ENCODE data around the gene GDNF.

The GDNF gene

GRCh38 chr5:37844009-37844408 lies 4.2 kb upstream of the GDNF start:
- Histone ChIP-seq H3K36me3 (ENCODE audit: control insufficient read depth in 1 of 2, insufficient read depth in 2 of 2, low read length in 2 of 2) (no peaks in the 10 kb centered on the region), H3K27ac (ENCODE audit: low read length) (no peak overlapping the region), H3K9me3 (ENCODE audit: control insufficient read depth in 1 of 2, low read length in 2 of 2) (no peaks in the 10 kb centered on the region), H3K4me3 (ENCODE audit: low read depth in 1 of 2, low read length in 2 of 2) (no peak overlapping the region), H3K27me3 (ENCODE audit: low read depth, low read length) (peaks cover 16% of the 10 kb centered on the region), H3K4me1 (ENCODE audit: control insufficient read depth in 1 of 2, insufficient read depth in 2 of 2, low read length in 2 of 2) (peaks cover 0 to 7% of the 10 kb centered on the region in 2 donors)

DNA sequence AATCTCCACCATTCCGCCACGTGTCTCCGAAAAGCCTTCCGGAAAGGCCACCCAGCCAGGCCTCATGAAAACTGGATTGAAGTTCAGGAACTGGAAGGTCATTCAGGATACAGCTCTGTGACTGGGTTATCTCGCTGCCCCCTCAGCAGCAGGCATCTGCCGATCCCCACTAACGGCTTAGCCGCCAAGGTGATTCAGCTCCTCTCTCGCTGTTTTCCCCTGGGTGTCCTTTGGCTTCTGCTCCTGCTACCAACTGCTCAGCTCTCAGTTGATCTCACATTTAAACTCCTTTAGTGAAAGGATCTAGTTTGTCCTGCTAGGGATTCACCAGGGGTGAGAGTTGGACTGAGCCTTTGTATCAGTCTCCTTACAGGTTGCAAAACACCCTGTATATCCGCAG lies 2.2 kb upstream of the GDNF start:
- H3K4me3 ChIP-seq (ENCODE audit: low read depth in 1 of 2, low read length in 2 of 2): no peak overlapping the region
- H3K27me3 ChIP-seq (ENCODE audit: low read depth, low read length): peaks cover 33% of the 10 kb centered on the region

GRCh38 chr5:37841203-37841602 lies 1.4 kb upstream of the GDNF start:
- Histone ChIP-seq H3K36me3 (ENCODE audit: control insufficient read depth in 1 of 2, insufficient read depth in 2 of 2, low read length in 2 of 2) (no peaks in the 10 kb centered on the region), H3K27ac (ENCODE audit: low read length) (peak overlapping the region; percentile 66), H3K4me3 (ENCODE audit: low read depth in 1 of 2, low read length in 2 of 2) (peak overlapping the region in 1 of 2 donors; percentile 78), H3K4me1 (ENCODE audit: control insufficient read depth in 1 of 2, insufficient read depth in 2 of 2, low read length in 2 of 2) (peaks cover 0 to 7% of the 10 kb centered on the region in 2 donors), H3K9me3 (ENCODE audit: control insufficient read depth in 1 of 2, low read length in 2 of 2) (no peaks in the 10 kb centered on the region), H3K27me3 (ENCODE audit: low read depth, low read length) (peaks cover 40% of the 10 kb centered on the region)

More for the DNA sequence above, 2.2 kb upstream of the GDNF start:
- Histone ChIP-seq H3K27ac (ENCODE audit: low read length) (no peak overlapping the region), H3K4me1 (ENCODE audit: control insufficient read depth in 1 of 2, insufficient read depth in 2 of 2, low read length in 2 of 2) (peaks cover 0 to 2% of the 10 kb centered on the region in 2 donors), H3K9me3 (ENCODE audit: control insufficient read depth in 1 of 2, low read length in 2 of 2) (no peaks in the 10 kb centered on the region), H3K36me3 (ENCODE audit: control insufficient read depth in 1 of 2, insufficient read depth in 2 of 2, low read length in 2 of 2) (no peaks in the 10 kb centered on the region)

- peaks cover 0 to 15% of the 10 kb centered on the region in 2 donors for H3K4me1 ChIP-seq (ENCODE audit: control insufficient read depth in 1 of 2, insufficient read depth in 2 of 2, low read length in 2 of 2)
- peak overlapping the region; percentile 66 for H3K27ac ChIP-seq (ENCODE audit: low read length)
- H3K27me3 ChIP-seq (ENCODE audit: low read depth, low read length): peaks cover 46% of the 10 kb centered on the region
- no peaks in the 10 kb centered on the region for H3K36me3 ChIP-seq (ENCODE audit: control insufficient read depth in 1 of 2, insufficient read depth in 2 of 2, low read length in 2 of 2)
- H3K4me3 ChIP-seq (ENCODE audit: low read depth in 1 of 2, low read length in 2 of 2): peak overlapping the region; percentile 39 to 78
- no peaks in the 10 kb centered on the region for H3K9me3 ChIP-seq (ENCODE audit: control insufficient read depth in 1 of 2, low read length in 2 of 2)
Measured at GRCh38 chr5:37840053-37841034, 503 bp upstream of the GDNF start.

- peaks cover 0 to 15% of the 10 kb centered on the region in 2 donors for H3K4me1 ChIP-seq (ENCODE audit: control insufficient read depth in 1 of 2, insufficient read depth in 2 of 2, low read length in 2 of 2)
- no peaks in the 10 kb centered on the region for H3K9me3 ChIP-seq (ENCODE audit: control insufficient read depth in 1 of 2, low read length in 2 of 2)
- peaks cover 54% of the 10 kb centered on the region for H3K27me3 ChIP-seq (ENCODE audit: low read depth, low read length)
- H3K4me3 ChIP-seq (ENCODE audit: low read depth in 1 of 2, low read length in 2 of 2): peak overlapping the region; percentile 71 to 78
- no peaks in the 10 kb centered on the region for H3K36me3 ChIP-seq (ENCODE audit: control insufficient read depth in 1 of 2, insufficient read depth in 2 of 2, low read length in 2 of 2)
- H3K27ac ChIP-seq (ENCODE audit: low read length): peak overlapping the region; percentile 5
Measured at GRCh38 chr5:37838933-37839341, 904 bp downstream of the GDNF start.

DNA sequence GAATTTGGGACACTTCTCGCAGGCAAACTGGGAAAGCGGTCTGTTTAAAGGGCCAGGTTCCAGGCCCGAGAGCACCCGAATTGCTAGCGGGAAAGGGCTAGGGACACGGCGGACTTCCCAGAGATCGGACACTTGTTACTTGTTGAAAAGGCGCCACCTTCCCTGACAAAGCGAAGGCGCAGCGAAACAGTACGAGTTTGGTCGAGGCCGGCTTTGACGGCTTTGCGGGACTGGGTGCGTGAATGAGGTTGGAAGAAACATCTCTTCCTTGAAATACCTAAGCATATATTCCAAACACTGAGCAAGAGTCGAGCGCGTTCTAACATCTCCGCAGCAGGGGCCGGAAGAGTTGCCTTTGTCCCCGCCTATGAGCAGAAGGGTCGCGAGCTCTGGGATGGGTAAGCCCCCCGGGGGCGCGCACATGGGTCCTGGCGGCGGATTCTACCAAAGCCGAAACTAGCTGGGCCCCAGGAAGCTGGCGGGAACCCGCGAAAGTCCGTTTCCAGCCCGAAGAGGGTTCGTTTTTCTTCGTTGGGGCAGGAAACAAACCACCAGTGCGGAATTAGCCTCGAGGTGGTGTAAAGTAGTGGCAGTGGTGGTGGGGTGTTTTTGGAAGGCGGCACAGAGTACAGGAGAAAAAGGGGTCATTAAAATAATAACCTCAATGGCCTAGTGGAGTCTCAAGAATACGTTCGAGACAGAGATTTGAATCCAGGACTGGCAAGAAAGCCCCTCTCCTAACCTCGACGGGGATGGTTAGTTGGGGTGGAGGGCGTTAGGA lies 1.5 kb downstream of the GDNF start:
- Histone ChIP-seq H3K9me3 (ENCODE audit: control insufficient read depth in 1 of 2, low read length in 2 of 2) (no peaks in the 10 kb centered on the region), H3K36me3 (ENCODE audit: control insufficient read depth in 1 of 2, insufficient read depth in 2 of 2, low read length in 2 of 2) (no peaks in the 10 kb centered on the region), H3K27me3 (ENCODE audit: low read depth, low read length) (peaks cover 54% of the 10 kb centered on the region), H3K27ac (ENCODE audit: low read length) (peak overlapping the region; percentile 67), H3K4me1 (ENCODE audit: control insufficient read depth in 1 of 2, insufficient read depth in 2 of 2, low read length in 2 of 2) (peaks cover 0 to 19% of the 10 kb centered on the region in 2 donors), H3K4me3 (ENCODE audit: low read depth in 1 of 2, low read length in 2 of 2) (peak overlapping the region; percentile 71 to 78)

DNA sequence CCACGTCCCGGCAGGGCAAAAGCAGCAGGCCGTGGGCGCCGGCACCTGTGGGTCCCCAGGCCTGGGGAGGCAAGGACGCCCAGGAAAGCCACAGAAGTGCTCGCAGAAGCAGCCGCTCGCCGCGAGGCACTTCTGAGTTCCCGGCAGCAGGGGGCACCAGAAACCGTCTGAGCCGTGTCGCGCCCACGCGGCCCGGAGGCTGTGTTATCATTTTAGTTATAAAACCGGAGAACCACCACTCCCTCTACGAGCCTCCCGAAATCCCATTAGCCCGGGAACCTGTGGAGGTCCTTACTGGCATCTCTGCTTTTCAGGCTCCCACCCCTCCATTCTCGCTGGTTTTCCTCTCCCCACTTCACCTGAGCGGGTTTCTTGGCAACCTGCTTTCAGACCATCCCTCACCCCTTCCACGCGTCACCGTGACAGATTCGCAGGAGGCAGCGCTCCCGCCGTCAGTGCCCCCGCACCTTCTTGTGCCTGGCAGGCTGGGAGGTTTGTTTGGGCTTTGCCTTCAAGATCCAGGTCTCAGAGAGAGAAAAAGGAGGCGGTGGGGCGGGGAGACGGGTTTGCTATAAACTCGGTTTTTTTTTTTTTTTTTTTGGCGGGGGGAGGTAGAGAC lies 2.3 kb downstream of the GDNF start:
- Histone ChIP-seq H3K27me3 (ENCODE audit: low read depth, low read length) (peaks cover 54% of the 10 kb centered on the region), H3K4me1 (ENCODE audit: control insufficient read depth in 1 of 2, insufficient read depth in 2 of 2, low read length in 2 of 2) (peaks cover 0 to 27% of the 10 kb centered on the region in 2 donors), H3K4me3 (ENCODE audit: low read depth in 1 of 2, low read length in 2 of 2) (peak overlapping the region; percentile 71 to 78), H3K36me3 (ENCODE audit: control insufficient read depth in 1 of 2, insufficient read depth in 2 of 2, low read length in 2 of 2) (no peaks in the 10 kb centered on the region), H3K9me3 (ENCODE audit: control insufficient read depth in 1 of 2, low read length in 2 of 2) (no peaks in the 10 kb centered on the region), H3K27ac (ENCODE audit: low read length) (peak overlapping the region; percentile 67)

DNA sequence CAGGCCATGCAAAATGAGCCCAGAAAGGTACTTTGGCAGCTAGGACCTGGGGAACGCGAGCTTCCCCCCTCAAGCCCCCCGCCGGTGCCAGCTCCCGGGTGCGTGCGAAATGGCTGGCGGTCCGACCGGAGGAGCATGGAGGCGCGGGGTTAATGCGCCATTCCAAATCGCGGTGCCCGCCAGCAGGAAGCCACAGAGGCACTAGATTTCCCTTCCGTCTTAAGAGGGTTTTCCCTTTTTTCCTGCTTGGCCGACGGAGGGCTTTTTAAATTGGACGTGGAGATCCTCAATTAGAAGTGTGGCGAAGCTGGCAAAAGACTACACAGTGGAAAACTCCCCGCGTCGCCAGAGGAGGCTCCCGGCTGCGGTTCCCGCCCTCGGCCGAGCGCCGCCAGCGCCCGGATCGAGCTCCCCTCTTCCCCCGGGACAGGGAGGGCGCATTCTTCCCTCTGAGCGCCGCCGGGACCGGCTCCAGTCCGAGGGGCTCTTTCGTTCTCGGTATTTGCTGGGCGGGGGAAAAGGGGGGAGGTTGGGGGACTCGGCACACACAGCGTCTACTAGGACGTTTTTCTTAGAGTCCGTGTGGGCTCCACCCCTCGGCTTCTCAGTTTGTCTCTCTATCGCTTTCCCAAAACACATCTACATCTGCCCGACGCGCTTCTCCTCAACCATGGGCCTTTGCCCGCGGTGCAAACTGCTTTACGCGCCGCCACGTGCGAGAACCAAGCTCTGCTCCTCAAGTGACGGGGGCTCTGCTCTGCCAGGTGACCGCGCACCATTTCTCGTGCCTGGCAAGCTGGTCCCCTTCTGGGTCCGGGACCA lies 3.0 kb downstream of the GDNF start:
- Histone ChIP-seq H3K9me3 (ENCODE audit: control insufficient read depth in 1 of 2, low read length in 2 of 2) (no peaks in the 10 kb centered on the region), H3K27ac (ENCODE audit: low read length) (peak overlapping the region; percentile 29), H3K36me3 (ENCODE audit: control insufficient read depth in 1 of 2, insufficient read depth in 2 of 2, low read length in 2 of 2) (no peaks in the 10 kb centered on the region), H3K4me3 (ENCODE audit: low read depth in 1 of 2, low read length in 2 of 2) (peak overlapping the region; percentile 71 to 78), H3K4me1 (ENCODE audit: control insufficient read depth in 1 of 2, insufficient read depth in 2 of 2, low read length in 2 of 2) (peaks cover 0 to 34% of the 10 kb centered on the region in 2 donors), H3K27me3 (ENCODE audit: low read depth, low read length) (peaks cover 52% of the 10 kb centered on the region)

DNA sequence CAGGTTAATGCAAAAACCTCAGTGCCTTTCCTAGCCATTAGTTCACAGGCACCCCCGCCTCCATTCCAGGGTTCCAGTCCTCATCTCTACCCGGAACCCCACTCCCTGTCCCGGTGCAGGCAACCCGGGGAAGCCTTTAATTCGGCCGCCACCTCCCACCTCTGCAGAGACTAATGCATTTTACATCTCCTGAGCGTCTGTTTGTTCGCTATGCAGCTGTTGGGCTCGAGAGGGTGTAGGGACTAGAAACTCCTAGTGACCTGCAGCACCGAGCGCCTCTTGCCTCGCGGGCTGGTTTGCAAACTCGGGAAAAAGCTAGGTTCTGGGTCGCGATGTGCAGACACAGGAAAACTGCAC lies 3.6 kb downstream of the GDNF start:
- Histone ChIP-seq H3K4me3 (ENCODE audit: low read depth in 1 of 2, low read length in 2 of 2) (peak overlapping the region; percentile 71 to 78), H3K9me3 (ENCODE audit: control insufficient read depth in 1 of 2, low read length in 2 of 2) (no peaks in the 10 kb centered on the region), H3K27me3 (ENCODE audit: low read depth, low read length) (peaks cover 48% of the 10 kb centered on the region), H3K36me3 (ENCODE audit: control insufficient read depth in 1 of 2, insufficient read depth in 2 of 2, low read length in 2 of 2) (no peaks in the 10 kb centered on the region), H3K4me1 (ENCODE audit: control insufficient read depth in 1 of 2, insufficient read depth in 2 of 2, low read length in 2 of 2) (peaks cover 0 to 38% of the 10 kb centered on the region in 2 donors), H3K27ac (ENCODE audit: low read length) (no peak overlapping the region)

DNA sequence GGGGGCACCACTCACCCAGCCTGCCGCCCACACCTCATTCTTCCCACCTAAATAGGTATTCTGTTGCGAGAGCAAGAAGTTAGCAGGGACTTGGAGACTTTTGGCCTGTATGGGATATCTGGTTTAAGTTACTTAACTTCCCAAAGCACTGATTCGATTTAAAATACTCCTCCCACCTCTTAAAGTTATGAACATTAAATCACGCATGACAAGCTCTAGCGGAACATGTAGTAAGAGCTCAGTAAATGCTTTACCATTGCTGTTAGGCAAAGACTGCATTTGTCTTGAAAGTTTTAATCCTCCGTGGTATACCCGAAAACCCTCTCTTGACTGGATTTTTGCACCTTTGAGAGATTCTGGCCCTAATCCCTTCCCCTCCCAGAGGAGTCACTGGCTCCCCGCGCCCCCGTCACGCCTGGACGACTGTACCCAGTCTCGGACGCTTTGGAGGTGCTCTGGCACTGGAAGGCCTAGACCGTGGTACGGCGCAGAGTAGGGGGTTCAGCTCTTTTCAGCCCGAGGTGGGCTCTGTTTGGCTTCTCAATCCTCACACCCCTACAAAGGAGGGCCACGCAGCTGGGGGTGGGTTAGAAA lies 4.4 kb downstream of the GDNF start:
- peak overlapping the region; percentile 51 for H3K27ac ChIP-seq (ENCODE audit: low read length)
- no peaks in the 10 kb centered on the region for H3K9me3 ChIP-seq (ENCODE audit: control insufficient read depth in 1 of 2, low read length in 2 of 2)
- H3K36me3 ChIP-seq (ENCODE audit: control insufficient read depth in 1 of 2, insufficient read depth in 2 of 2, low read length in 2 of 2): no peaks in the 10 kb centered on the region
- peaks cover 41% of the 10 kb centered on the region for H3K27me3 ChIP-seq (ENCODE audit: low read depth, low read length)
- H3K4me1 ChIP-seq (ENCODE audit: control insufficient read depth in 1 of 2, insufficient read depth in 2 of 2, low read length in 2 of 2): peaks cover 0 to 38% of the 10 kb centered on the region in 2 donors
- H3K4me3 ChIP-seq (ENCODE audit: low read depth in 1 of 2, low read length in 2 of 2): peak overlapping the region; percentile 44 to 78

All from muscle layer of duodenum (tissue), 2 donors.